A673 (cell line): ENCODE data around the gene NGB.

Experiments used
- CTCF ChIP-seq: fragments of 300-800, 200-600 bp; sonication (generic); conservative IDR thresholded peaks from 2 replicates; pipeline ENCODE4 v1.5.1; 2017; ENCODE audit warnings: low read depth, mild to moderate bottlenecking, antibody characterized with exemption, low read length, moderate library complexity, mixed read lengths
- EZH2 ChIP-seq: fragments of 200-600 bp; sonication (generic); IDR thresholded peaks from 2 replicates; pipeline ENCODE4 v1.6.1; 2017; ENCODE audit warnings: borderline replicate concordance, low read depth, mild to moderate bottlenecking, mixed read lengths, antibody characterized with exemption, low read length; ENCODE audit not compliant: poor library complexity, severe bottlenecking

GRCh38 chr14:77217551-77217950 is 53.5 kb downstream of the NGB start:
- no peak for TF ChIP-seq CTCF
- TF ChIP-seq EZH2 = no peak
